ENCODE data around the gene HIBCH. TPM values are rescaled to one million over a fixed set of nuclear protein-coding genes. Genes with fewer than 3 reads are reported as not detected.
"Not testable (repeated sequence)": the region's sequence is repeated elsewhere in the genome, so short reads cannot be mapped to it uniquely, and the experiment has no call there.

Gene HIBCH
- total RNA-seq, 1 donor from 2014 or later, result 22.6 TPM

- DNase-seq, result not testable (repeated sequence)
Observed at GRCh38 chr2:190223989-190224388, 95.6 kb downstream of the HIBCH start.

GRCh38 chr2:190222745-190223144 is 96.9 kb downstream of the HIBCH start:
- DNase-seq, result not testable (repeated sequence)

- no peak for DNase-seq
Observed at GRCh38 chr2:190221429-190221828, 98.2 kb downstream of the HIBCH start.

DNA sequence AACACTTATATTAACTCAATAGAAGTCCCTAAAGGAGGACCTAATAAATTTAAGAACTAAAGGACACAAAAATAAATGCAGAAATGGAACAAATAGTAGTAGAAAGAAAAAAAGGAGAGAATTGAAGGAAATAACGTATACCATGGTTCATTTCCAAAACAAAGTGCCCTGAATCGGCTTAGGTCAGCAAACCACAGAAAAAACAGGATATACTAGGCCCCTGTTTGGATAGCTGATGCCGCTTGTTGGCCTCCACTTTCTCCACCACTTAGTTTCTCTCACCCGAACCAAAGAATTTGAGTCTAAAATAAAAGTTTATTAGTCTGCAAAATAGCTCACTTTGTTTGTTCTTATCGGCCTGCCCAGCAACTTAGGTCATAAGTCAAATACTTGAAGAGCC is 100.4 kb downstream of the HIBCH start:
- peak; percentile 7 for DNase-seq

DNA sequence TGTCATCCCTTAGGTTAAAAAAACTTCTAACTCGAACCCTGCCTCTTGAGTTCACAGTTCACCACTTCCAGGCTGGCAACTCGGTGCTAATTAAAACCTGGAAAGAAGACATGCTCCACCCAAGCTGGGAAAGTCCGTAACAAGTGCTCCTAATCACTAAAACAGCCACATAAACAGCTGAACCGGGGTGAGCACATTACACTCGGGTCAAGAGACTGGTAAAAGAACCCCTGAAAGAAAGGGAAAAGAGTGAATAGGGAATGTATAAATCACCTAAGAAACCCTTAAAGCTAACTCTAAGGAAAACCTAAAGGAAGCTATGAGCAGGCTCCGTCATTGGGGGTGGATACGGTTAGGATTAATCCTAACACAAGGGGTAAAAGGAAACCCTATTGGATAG is 102.0 kb downstream of the HIBCH start:
- no peak for DNase-seq

DNA sequence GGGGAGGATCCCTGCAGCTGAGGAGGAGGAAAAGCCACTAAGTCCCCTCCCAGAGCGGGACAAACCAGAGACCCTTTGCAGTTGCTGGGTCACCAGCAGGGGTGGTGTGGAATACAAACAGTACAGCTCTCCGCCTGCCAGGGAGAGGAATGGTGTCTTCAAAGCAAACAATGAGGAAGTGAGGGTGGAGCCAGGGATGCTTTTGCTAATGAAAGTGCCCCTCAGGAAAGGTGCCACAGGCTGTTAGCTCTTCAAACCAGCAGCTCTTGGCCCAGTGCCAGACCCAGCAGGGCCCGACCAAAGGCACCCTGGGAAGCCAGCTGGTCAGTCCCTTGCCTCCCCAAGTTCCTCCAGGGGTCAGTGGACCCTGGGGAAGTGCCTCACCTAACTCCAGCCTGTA is 102.8 kb downstream of the HIBCH start:
- DNase-seq, result peak; percentile 17

- peak; percentile 3 for DNase-seq
Observed at GRCh38 chr2:190215620-190216019, 104.0 kb downstream of the HIBCH start.

DNA sequence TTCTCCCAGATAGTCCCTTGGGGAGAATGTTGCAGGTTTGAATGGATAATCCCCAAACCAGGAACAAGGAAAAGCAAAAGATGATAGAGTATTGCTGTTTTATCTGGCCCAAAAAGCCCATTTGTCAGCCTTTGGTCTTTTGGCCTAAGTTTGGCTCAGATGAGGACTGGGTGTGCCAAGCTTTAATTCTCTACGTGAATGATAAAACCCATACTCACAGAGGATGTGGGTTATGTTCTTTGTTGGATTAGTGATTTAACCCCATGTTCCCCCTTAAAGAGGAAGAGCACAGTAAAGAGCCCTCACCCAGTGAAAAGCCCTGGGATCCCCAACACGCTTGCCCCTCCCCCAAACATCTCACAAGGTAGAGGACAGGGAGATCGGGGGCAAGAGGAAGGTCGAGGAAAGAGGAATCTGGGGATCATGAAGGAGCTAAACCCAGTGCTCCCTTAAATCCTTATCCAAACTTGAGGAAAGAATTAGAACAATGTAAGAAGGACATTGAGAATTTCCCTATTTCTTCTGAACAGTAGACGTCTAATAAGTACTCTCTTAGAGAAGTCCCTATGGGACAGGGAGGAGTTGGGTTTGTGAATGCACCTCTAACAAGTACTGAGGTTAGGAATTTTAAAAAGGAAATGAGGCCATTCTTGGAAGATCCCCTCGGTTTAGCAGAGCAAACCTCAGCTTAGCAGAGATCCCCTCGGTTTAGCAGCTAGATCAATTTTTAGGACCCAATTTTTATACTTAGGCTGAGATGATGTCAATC is 105.0 kb downstream of the HIBCH start:
- DNase-seq, result no peak

GRCh38 chr2:190213441-190214335 is 105.9 kb downstream of the HIBCH start:
- DNase-seq, result no peak

DNA sequence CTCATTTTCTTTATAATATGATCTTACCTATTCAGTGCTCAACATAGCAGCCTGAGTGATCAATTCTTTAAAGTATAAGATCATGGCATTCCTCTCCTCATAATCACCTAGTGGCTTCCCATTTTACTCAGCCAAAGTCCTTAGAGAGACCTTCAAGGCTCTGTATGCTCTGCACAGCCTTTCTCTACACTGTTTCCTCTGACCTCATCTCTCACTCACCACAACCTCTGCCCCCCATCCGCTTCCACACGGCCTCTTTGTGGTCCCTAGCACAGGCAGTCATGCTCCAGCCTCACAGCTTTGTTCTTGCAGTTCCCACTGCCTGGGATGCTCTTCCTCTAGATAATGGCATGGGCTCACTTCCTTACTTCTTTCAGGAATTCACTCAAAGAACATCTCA is 109.2 kb downstream of the HIBCH start:
- no peak for DNase-seq

- no peak for DNase-seq
Observed at GRCh38 chr2:190209559-190209958, 110.1 kb downstream of the HIBCH start.

GRCh38 chr2:190207930-190208329 is 111.7 kb downstream of the HIBCH start:
- no peak for DNase-seq

GRCh38 chr2:190205657-190206056 is 114.0 kb downstream of the HIBCH start:
- no peak for DNase-seq

DNA sequence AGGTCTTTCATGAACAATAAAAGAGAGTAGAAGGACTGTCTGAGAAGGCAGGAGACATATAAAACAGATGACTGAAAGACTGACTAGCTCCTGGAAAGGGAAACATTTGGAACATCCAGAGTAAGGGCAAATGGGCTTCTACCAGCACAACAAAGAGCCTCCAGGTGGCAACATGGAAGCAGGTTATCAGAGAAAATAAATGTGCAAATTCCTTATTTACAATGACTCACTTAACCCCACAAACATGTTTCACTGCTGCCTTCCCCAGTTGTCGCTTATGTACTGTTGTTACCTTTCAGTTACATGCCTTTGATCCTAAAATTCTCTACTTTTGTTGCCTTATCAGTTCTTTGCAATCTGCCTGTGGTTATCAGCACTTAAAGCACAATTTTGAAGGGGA is 117.0 kb downstream of the HIBCH start:
- no peak for DNase-seq

DNA sequence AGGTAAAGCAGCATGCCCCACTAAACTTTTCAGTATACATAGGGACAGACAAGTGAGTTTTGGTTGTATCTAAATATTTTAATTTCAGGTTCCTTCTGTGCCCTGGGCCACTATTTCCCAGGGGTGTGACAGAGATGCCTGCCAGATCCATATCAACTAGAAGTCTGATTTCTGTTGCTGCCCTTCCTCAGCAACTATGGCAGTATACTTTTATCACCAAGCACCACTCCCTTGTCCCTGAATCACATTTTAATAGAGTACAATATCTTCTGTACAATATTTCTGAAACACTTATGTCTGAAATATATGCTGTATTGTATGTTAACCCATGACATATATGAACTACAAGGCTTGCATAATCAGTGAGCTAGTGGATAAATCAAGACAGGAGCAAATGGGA is 117.6 kb downstream of the HIBCH start:
- no peak for DNase-seq

DNA sequence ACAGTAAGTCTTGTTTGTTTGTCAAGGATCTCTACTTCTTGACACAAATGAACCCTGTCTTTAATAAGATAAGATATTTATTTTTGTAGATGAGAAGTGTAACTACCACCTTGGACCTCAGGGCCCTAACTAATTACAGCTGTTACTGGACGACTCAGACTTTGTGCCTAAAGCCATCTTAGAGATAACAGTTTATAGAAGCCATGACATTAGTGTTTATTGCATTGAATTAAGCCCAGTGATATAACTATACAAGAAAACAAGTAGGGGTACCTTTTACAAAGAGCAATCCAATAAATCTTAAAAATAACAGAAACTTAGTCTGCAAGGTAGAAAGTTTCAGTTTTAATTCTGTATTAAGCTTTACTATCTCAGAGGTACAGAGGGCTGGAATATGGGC is 119.0 kb downstream of the HIBCH start:
- DNase-seq, result no peak

- no peak for DNase-seq
Observed at GRCh38 chr2:190199530-190199929, 120.1 kb downstream of the HIBCH start.

GRCh38 chr2:190199109-190199508 is 120.5 kb downstream of the HIBCH start:
- DNase-seq, result no peak

- no peak for DNase-seq
Observed at GRCh38 chr2:190197143-190197720, 122.4 kb downstream of the HIBCH start.

DNA sequence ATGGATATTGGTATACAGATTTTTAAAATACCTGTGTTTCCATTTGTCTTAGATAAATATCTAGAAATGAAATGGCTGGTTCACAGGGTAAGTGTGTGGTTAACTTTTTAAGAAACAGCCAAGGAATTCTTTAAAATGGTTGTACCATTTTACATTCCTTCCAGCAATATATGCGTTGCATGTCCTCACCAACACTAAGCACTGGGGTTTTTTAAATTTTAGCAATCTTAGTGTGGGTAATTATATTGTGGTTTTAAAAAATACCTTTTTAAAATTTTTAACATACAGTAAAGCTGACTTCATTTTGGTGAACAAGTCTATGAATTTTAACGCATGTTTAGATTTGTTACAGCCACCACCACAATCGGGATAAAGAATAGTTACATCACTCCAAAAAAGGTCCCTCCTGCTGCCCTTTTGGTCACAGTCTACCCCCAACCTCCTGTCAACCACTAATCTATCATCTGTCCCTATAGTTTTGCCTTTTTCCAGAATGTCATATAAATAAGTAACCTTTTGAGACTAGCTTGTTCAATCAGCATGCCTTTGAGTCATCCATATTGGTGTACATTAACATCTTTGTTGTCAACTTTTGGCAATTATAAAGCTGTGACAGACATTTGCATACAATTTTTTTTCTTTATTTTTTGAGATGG is 129.0 kb downstream of the HIBCH start:
- DNase-seq, result no peak

DNA sequence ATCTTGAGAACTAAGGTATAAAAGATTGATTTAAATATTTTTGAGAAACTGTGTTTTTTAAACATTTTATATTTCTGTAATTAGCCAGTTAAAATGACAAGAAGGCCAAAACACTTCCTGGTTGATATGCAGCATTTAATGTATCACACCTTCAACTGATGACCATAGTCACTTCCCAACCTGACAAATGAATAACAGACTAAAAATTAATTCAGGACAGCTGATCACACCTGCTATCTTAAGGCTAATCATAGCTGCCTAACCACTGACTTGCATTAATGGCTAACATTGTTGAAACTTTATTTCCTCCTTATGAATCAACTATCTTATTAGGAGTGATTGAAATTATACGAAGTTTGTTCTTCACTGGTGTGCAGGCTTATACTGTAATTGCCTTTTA is 131.3 kb downstream of the HIBCH start:
- DNase-seq, result no peak

GRCh38 chr2:190186238-190186637 is 133.4 kb downstream of the HIBCH start:
- DNase-seq, result no peak

DNA sequence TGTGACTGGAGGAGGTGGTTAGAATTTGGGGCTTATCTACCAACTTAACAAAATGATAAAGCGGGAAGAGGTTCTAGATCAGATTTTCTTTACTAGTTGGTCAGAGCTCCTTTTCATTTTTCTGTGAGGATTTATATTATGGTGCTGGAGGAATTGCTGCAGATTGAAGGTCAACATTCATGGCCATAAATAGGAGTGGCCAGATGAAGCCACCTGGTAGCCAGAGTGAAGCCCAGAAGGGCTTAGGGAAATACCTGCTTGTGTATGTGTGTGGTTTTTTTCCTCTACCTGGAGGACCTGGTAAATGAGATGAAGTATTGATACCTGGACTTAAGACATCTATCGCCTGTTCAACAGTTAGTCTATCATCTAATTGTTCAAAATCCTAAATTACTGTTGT is 134.2 kb downstream of the HIBCH start:
- DNase-seq, result no peak
